T47D (cell line): Measurements from ENCODE around the gene NRAS.

Experiments used
- DNase-seq, 2 experiments: peaks; one replicate each; pipeline versions ENCODE4 v3.0.0 to v3.0.0-alpha.2; 2011 to 2012; ENCODE audit warnings: low read depth in 1 of 2, low spot score in 1 of 2
- JUND ChIP-seq: IDR thresholded peaks from 2 replicates; pipeline ENCODE4 v1.6.1; 2012; ENCODE audit warnings: low read depth
- in situ Hi-C: cut with HindIII; loops from 2 replicates; pipeline ENCODE4 v1.10.0; 2016; ENCODE audit warnings: low sequenced_read_pairs, low pct_unique_long_range_greater_than_20kb

The NRAS gene

GRCh38 chr1:114691061-114691460 is 25.5 kb downstream of the NRAS start:
- in situ Hi-C loops = no loop called here
- no peak for TF ChIP-seq JUND
- DNase-seq = no peak

GRCh38 chr1:114690148-114690547 is 26.4 kb downstream of the NRAS start:
- in situ Hi-C loops = no loop called here
- TF ChIP-seq JUND = no peak
- DNase-seq = no peak

GRCh38 chr1:114688526-114688925 is 28.0 kb downstream of the NRAS start:
- DNase-seq = no peak
- no peak for TF ChIP-seq JUND
- in situ Hi-C loops = no loop called here

GRCh38 chr1:114685851-114686250 is 30.7 kb downstream of the NRAS start:
- DNase-seq = no peak
- no peak for TF ChIP-seq JUND
- in situ Hi-C loops = no loop called here

- no peak for TF ChIP-seq JUND
- in situ Hi-C loops = no loop called here
- DNase-seq = no peak
These were observed 38.9 kb downstream of the NRAS start for GRCh38 chr1:114677691-114678090.

- no peak for TF ChIP-seq JUND
- in situ Hi-C loops = no loop called here
- DNase-seq = no peak
These were observed 40.5 kb downstream of the NRAS start for GRCh38 chr1:114676115-114676514.

- TF ChIP-seq JUND = no peak
- no peak for DNase-seq
- in situ Hi-C loops = no loop called here
These were observed 44.7 kb downstream of the NRAS start for GRCh38 chr1:114671939-114672275.

- no peak for TF ChIP-seq JUND
- peak; percentile 12 to 24 for DNase-seq
- in situ Hi-C loops = no loop called here
These were observed 45.3 kb downstream of the NRAS start for GRCh38 chr1:114671011-114671938.

GRCh38 chr1:114670083-114671010 is 46.2 kb downstream of the NRAS start:
- TF ChIP-seq JUND = no peak
- DNase-seq = peak; percentile 63 to 92
- in situ Hi-C loops = no loop called here

- TF ChIP-seq JUND = no peak
- in situ Hi-C loops = no loop called here
- DNase-seq = no peak
These were observed 46.9 kb downstream of the NRAS start, which contains the start of gene DENND2C for GRCh38 chr1:114669562-114670082. Gene DENND2C, minus strand, starts transcription at chr1:114670049. Its CDS starts 44,065 bp downstream, at chr1:114625984.

GRCh38 chr1:114668784-114669561 is 47.6 kb downstream of the NRAS start:
- TF ChIP-seq JUND = no peak
- in situ Hi-C loops = no loop called here

GRCh38 chr1:114668373-114668772 is 48.2 kb downstream of the NRAS start:
- no peak for DNase-seq
- TF ChIP-seq JUND = no peak
- in situ Hi-C loops = no loop called here

More at GRCh38 chr1:114668784-114669561, 47.6 kb downstream of the NRAS start:
- DNase-seq = peak in 1 of 2 experiments; percentile 7
